HCT116 (cell line): ENCODE measurements around the gene SLC22A8. TPM values are rescaled to one million over a fixed set of nuclear protein-coding genes. Genes with fewer than 3 reads are reported as not detected.
A peak's percentile ranks its signal among the peaks of the same experiment; 100 is the strongest.

Experiments used
- ATAC-seq: fragments of 200-7000 bp; cut with Tn5 transposase; 2 replicates; pipeline ENCODE4 v1.9.1; 2020; ENCODE audit warnings: mild to moderate bottlenecking, moderate library complexity
- BruUV-seq: library from RNA; stranded (reverse); fragments of 400-500 nt; replicated peaks from 2 replicates; lab custom pipeline; 2021; lab: Mats Ljungman, UMichigan
- CTCF ChIA-PET: fragments of 300-600 bp; sonication (Branson Sonifier 250); formaldehyde crosslinking; loops from one replicate; lab custom pipeline; 2021; ENCODE audit warnings: antibody characterized with exemption; lab: Charles Lee
- POLR2A ChIA-PET: fragments of 300-600, 350-600 bp; sonication (Branson Sonifier 250); formaldehyde crosslinking; loops from one replicate; lab custom pipeline; 2021; ENCODE audit warnings: antibody characterized with exemption; lab: Charles Lee
- RAD21 ChIA-PET, 2 experiments: fragments of 300-600 bp; sonication (Branson Sonifier 250); formaldehyde crosslinking; loops; one replicate each; lab custom pipeline; 2023; ENCODE audit warnings: low total read pairs in 2 of 2; ENCODE audit not compliant: uncharacterized antibody in 2 of 2, unreplicated experiment in 2 of 2, low non-redundant PET in 1 of 2; lab: Charles Lee
- DNase-seq: peaks from one replicate; pipeline ENCODE4 v3.0.0-alpha.2; 2010; ENCODE audit warnings: low read depth, low spot score
- H2AFZ ChIP-seq: fragments of 200-600 bp; shearing (Covaris generic), sonication (generic); 2 replicates; pipeline ENCODE4 v1.6.1; 2017; ENCODE audit warnings: low read depth, mixed run types, mixed read lengths, antibody characterized with exemption, low read length; ENCODE audit not compliant: poor library complexity, severe bottlenecking
- H3K27ac ChIP-seq: 2 replicates; pipeline ENCODE4 v1.5.1; 2012; ENCODE audit warnings: low read depth, low read length
- H3K27me3 ChIP-seq: fragments of 200-600 bp; sonication (generic); 2 replicates; pipeline ENCODE4 v1.6.1; 2016; ENCODE audit warnings: mixed run types, low read length, mixed read lengths; ENCODE audit not compliant: insufficient read depth
- H3K36me3 ChIP-seq, 2 experiments: fragments of 200-500 bp in 1 of 2; fragments of 200-600 bp in 1 of 2; sonication (Bioruptor generic) in 1 of 2; sonication (generic) in 1 of 2; 2 replicates each; pipeline versions ENCODE4 v1.5.1 to v1.6.1; 2014 to 2016; ENCODE audit warnings: low read length in 2 of 2, inconsistent platforms in 1 of 2, mixed read lengths in 1 of 2, mixed run types in 1 of 2; ENCODE audit not compliant: insufficient read depth in 2 of 2, control insufficient read depth in 1 of 2
- H3K4me1 ChIP-seq, 2 experiments: fragments of 200-600 bp in 1 of 2; sonication (generic) in 1 of 2; 2 replicates each; pipeline versions ENCODE4 v1.5.1 to v1.6.1; 2012 to 2017; ENCODE audit warnings: low read length in 2 of 2, inconsistent platforms in 1 of 2, mild to moderate bottlenecking in 1 of 2, mixed read lengths in 1 of 2, mixed run types in 1 of 2, moderate library complexity in 1 of 2; ENCODE audit not compliant: insufficient read depth in 2 of 2, control insufficient read depth in 1 of 2
- H3K4me2 ChIP-seq: fragments of 200-600 bp; sonication (generic); 2 replicates; pipeline ENCODE4 v1.6.1; 2017; ENCODE audit warnings: mixed run types, low read length, mixed read lengths
- H3K4me3 ChIP-seq, 2 experiments: fragments of 200-600 bp in 1 of 2; sonication (generic) in 1 of 2; replicated peaks in 1 of 2; 2 replicates each; pipeline ENCODE4 v1.5.1; 2011 to 2016; ENCODE audit warnings: low read length in 2 of 2, control low read depth in 1 of 2, low read depth in 1 of 2, mild to moderate bottlenecking in 1 of 2, mixed read lengths in 1 of 2, mixed run types in 1 of 2
- H3K79me2 ChIP-seq: fragments of 200-600 bp; sonication (generic); 2 replicates; pipeline ENCODE4 v1.6.1; 2017; ENCODE audit warnings: mild to moderate bottlenecking, mixed run types, low read length, moderate library complexity, mixed read lengths; ENCODE audit not compliant: insufficient read depth
- H3K9ac ChIP-seq: fragments of 200-600 bp; sonication (generic); 2 replicates; pipeline ENCODE4 v1.6.1; 2016; ENCODE audit warnings: low read length, mixed read lengths
- H3K9me2 ChIP-seq: fragments of 200-600 bp; sonication (generic), shearing (Covaris generic); 2 replicates; pipeline ENCODE4 v1.6.1; 2017; ENCODE audit warnings: mixed run types, mild to moderate bottlenecking, moderate library complexity; ENCODE audit not compliant: insufficient read depth
- H3K9me3 ChIP-seq, 2 experiments: fragments of 200-500 bp in 1 of 2; fragments of 200-600 bp in 1 of 2; sonication (Bioruptor generic) in 1 of 2; sonication (generic) in 1 of 2; 2 replicates each; pipeline ENCODE4 v1.6.1; 2014 to 2017; ENCODE audit warnings: low read length in 2 of 2, mixed read lengths in 2 of 2, inconsistent platforms in 1 of 2, low read depth in 1 of 2, mild to moderate bottlenecking in 1 of 2, mixed run types in 1 of 2, moderate library complexity in 1 of 2; ENCODE audit not compliant: control insufficient read depth in 1 of 2, insufficient read depth in 1 of 2
- H4K20me1 ChIP-seq: fragments of 200-600 bp; sonication (generic), shearing (Covaris generic); 2 replicates; pipeline ENCODE4 v1.6.1; 2017; ENCODE audit warnings: mixed run types, mild to moderate bottlenecking, moderate library complexity; ENCODE audit not compliant: insufficient read depth
- CBX3 ChIP-seq: IDR thresholded peaks from 2 replicates; pipeline ENCODE4 v1.6.1; 2012; ENCODE audit warnings: low read depth
- EGR1 ChIP-seq: IDR thresholded peaks from 2 replicates; pipeline ENCODE4 v1.6.1; 2012; ENCODE audit warnings: low read depth
- ELF1 ChIP-seq: IDR thresholded peaks from 2 replicates; pipeline ENCODE4 v1.6.1; 2012; ENCODE audit warnings: low read depth, borderline replicate concordance
- EZH2 ChIP-seq: fragments of 200-600 bp; sonication (generic); IDR thresholded peaks from 2 replicates; pipeline ENCODE4 v1.6.1; 2017; ENCODE audit warnings: antibody characterized with exemption, mixed run types
- EZH2phosphoT487 ChIP-seq: fragments of 200-600 bp; IDR thresholded peaks from 2 replicates; pipeline ENCODE4 v1.6.1; 2018; ENCODE audit warnings: antibody characterized with exemption, borderline replicate concordance
- JUND ChIP-seq: IDR thresholded peaks from 2 replicates; pipeline ENCODE4 v1.6.1; 2012
- POLR2A ChIP-seq: IDR thresholded peaks from 2 replicates; pipeline ENCODE4 v1.7.0; 2011; ENCODE audit warnings: borderline replicate concordance; ENCODE audit not compliant: insufficient read depth, insufficient read length; ENCODE audit errors: extremely low read depth
- POLR2AphosphoS5 ChIP-seq: IDR thresholded peaks from 2 replicates; pipeline ENCODE4 v1.6.1; 2011; ENCODE audit warnings: mild to moderate bottlenecking, low read depth, low read length, moderate library complexity
- RAD21 ChIP-seq: IDR thresholded peaks from 2 replicates; pipeline ENCODE4 v1.6.1; 2012; ENCODE audit warnings: low read depth, mild to moderate bottlenecking
- SIN3A ChIP-seq: IDR thresholded peaks from 2 replicates; pipeline ENCODE4 v1.6.1; 2012; ENCODE audit warnings: low read depth
- SP1 ChIP-seq: IDR thresholded peaks from 2 replicates; pipeline ENCODE4 v1.6.1; 2012; ENCODE audit warnings: low read depth
- YY1 ChIP-seq: IDR thresholded peaks from 2 replicates; pipeline ENCODE4 v1.6.1; 2011; ENCODE audit warnings: low read length, low read depth, moderate library complexity, mild to moderate bottlenecking; ENCODE audit not compliant: insufficient replicate concordance; ENCODE audit errors: extremely low read depth
- ZFX ChIP-seq: fragments of 450-650 bp; IDR thresholded peaks from 2 replicates; pipeline ENCODE4 v1.6.1; 2017
- ZNF274 ChIP-seq: fragments of 200-500 bp; sonication (Bioruptor generic); IDR thresholded peaks from 2 replicates; pipeline ENCODE4 v1.6.1; 2014; ENCODE audit warnings: mild to moderate bottlenecking, low read depth, low read length, inconsistent platforms
- intact Hi-C: fragments of 100-400 bp; cut with micrococcal nuclease; formaldehyde crosslinking; loops from 2 replicates; pipeline ENCODE4 v1.10.0; 2022
- total RNA-seq: library from RNA; stranded (reverse); gene quantifications from one replicate; pipeline ENCODE4 v1.2.1, GENCODE V29; 2021; ENCODE audit not compliant: unreplicated experiment
- TF ChIP-seq, protein P1 (sequence below): IDR thresholded peaks from 2 replicates; pipeline ENCODE4 v1.6.1; 2011; ENCODE audit warnings: mild to moderate bottlenecking, low read length, moderate library complexity; ENCODE audit not compliant: insufficient replicate concordance; ENCODE audit errors: extremely low read depth
- TF ChIP-seq, protein P2 (sequence below), 3 experiments: fragments of 200-600 bp in 1 of 3; sonication (generic) in 1 of 3; IDR thresholded peaks in 2 of 3; conservative IDR thresholded peaks in 1 of 3; 2 replicates each; pipeline ENCODE4 v1.5.1; 2012 to 2017; ENCODE audit warnings: low read depth in 2 of 3, low read length in 2 of 3, antibody characterized with exemption in 1 of 3, borderline replicate concordance in 1 of 3, control low read depth in 1 of 3, mild to moderate bottlenecking in 1 of 3, mixed read lengths in 1 of 3, mixed run types in 1 of 3, moderate library complexity in 1 of 3; ENCODE audit not compliant: insufficient read depth in 1 of 3
- TF ChIP-seq, protein P3 (sequence below): IDR thresholded peaks from 2 replicates; pipeline ENCODE4 v1.6.1; 2012; ENCODE audit warnings: low read depth
- TF ChIP-seq, protein P4 (sequence below): IDR thresholded peaks from 2 replicates; pipeline ENCODE4 v1.6.1; 2012

Gene SLC22A8
- total RNA-seq, 1 experiment from 2014 or later, result not detected

DNA sequence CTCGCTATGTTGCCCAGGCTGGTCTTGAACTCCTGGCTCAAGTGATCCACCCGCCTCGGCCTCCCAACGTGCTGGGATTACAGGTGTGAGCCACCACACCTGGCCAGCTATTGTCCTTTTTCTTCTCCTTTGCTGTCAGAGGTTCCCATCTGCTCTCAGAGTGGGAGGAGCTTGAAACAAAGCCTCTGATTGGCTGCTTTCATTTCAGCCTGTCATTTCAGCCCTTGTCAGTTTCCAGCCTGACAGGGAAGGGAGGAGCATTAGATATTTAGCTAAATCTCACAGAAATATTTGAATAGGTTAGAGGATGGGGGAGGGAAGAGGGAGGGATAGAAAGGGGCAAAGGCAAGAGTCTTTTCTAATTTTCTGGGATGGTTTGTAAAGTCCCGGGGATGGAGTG is 39.5 kb downstream of the SLC22A8 start:
- TF ChIP-seq YY1 (no peak), SP1 (no peak), POLR2A (no peak), EZH2 (no peak), EGR1 (no peak), POLR2AphosphoS5 (no peak), EZH2phosphoT487 (no peak), SIN3A (no peak), RAD21 (no peak), ZNF274 (no peak), JUND (no peak), CBX3 (no peak), ZFX (no peak), ELF1 (no peak)
- TF ChIP-seq, protein P1, sequence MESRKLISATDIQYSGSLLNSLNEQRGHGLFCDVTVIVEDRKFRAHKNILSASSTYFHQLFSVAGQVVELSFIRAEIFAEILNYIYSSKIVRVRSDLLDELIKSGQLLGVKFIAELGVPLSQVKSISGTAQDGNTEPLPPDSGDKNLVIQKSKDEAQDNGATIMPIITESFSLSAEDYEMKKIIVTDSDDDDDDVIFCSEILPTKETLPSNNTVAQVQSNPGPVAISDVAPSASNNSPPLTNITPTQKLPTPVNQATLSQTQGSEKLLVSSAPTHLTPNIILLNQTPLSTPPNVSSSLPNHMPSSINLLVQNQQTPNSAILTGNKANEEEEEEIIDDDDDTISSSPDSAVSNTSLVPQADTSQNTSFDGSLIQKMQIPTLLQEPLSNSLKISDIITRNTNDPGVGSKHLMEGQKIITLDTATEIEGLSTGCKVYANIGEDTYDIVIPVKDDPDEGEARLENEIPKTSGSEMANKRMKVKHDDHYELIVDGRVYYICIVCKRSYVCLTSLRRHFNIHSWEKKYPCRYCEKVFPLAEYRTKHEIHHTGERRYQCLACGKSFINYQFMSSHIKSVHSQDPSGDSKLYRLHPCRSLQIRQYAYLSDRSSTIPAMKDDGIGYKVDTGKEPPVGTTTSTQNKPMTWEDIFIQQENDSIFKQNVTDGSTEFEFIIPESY, result no peak
- TF ChIP-seq, protein P2, sequence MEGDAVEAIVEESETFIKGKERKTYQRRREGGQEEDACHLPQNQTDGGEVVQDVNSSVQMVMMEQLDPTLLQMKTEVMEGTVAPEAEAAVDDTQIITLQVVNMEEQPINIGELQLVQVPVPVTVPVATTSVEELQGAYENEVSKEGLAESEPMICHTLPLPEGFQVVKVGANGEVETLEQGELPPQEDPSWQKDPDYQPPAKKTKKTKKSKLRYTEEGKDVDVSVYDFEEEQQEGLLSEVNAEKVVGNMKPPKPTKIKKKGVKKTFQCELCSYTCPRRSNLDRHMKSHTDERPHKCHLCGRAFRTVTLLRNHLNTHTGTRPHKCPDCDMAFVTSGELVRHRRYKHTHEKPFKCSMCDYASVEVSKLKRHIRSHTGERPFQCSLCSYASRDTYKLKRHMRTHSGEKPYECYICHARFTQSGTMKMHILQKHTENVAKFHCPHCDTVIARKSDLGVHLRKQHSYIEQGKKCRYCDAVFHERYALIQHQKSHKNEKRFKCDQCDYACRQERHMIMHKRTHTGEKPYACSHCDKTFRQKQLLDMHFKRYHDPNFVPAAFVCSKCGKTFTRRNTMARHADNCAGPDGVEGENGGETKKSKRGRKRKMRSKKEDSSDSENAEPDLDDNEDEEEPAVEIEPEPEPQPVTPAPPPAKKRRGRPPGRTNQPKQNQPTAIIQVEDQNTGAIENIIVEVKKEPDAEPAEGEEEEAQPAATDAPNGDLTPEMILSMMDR (IDR thresholded peaks at IDR 0.05 in 2 of 3, conservative IDR thresholded peaks at IDR 0.05 in 1 of 3; ENCODE audit: borderline replicate concordance in 1 of 3, insufficient read depth in 1 of 3, low read depth in 2 of 3, low read length in 2 of 3), result no peak
- TF ChIP-seq, protein P3, sequence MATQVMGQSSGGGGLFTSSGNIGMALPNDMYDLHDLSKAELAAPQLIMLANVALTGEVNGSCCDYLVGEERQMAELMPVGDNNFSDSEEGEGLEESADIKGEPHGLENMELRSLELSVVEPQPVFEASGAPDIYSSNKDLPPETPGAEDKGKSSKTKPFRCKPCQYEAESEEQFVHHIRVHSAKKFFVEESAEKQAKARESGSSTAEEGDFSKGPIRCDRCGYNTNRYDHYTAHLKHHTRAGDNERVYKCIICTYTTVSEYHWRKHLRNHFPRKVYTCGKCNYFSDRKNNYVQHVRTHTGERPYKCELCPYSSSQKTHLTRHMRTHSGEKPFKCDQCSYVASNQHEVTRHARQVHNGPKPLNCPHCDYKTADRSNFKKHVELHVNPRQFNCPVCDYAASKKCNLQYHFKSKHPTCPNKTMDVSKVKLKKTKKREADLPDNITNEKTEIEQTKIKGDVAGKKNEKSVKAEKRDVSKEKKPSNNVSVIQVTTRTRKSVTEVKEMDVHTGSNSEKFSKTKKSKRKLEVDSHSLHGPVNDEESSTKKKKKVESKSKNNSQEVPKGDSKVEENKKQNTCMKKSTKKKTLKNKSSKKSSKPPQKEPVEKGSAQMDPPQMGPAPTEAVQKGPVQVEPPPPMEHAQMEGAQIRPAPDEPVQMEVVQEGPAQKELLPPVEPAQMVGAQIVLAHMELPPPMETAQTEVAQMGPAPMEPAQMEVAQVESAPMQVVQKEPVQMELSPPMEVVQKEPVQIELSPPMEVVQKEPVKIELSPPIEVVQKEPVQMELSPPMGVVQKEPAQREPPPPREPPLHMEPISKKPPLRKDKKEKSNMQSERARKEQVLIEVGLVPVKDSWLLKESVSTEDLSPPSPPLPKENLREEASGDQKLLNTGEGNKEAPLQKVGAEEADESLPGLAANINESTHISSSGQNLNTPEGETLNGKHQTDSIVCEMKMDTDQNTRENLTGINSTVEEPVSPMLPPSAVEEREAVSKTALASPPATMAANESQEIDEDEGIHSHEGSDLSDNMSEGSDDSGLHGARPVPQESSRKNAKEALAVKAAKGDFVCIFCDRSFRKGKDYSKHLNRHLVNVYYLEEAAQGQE, result no peak
- TF ChIP-seq, protein P4, sequence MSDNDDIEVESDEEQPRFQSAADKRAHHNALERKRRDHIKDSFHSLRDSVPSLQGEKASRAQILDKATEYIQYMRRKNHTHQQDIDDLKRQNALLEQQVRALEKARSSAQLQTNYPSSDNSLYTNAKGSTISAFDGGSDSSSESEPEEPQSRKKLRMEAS, result no peak
- Histone ChIP-seq H3K9me2 (no peaks in the 10 kb centered on the region), H4K20me1 (no peaks in the 10 kb centered on the region), H3K9ac (no peak overlapping the region), H3K27me3 (no peaks in the 10 kb centered on the region), H3K27ac (no peak overlapping the region), H3K79me2 (no peaks in the 10 kb centered on the region), H3K4me2 (no peak overlapping the region; the same call in 1 of the 2 replicates), H2AFZ (no peak overlapping the region), H3K36me3 (no peaks in the 10 kb centered on the region), H3K9me3 (no peaks in the 10 kb centered on the region), H3K4me3 (no peak overlapping the region), H3K4me1 (peaks cover 7 to 16% of the 10 kb centered on the region in 2 experiments; a peak in 3 of 4 replicates)
- DNase-seq, result peak; percentile 31
- RAD21 ChIA-PET, result interaction anchor here (1.8 to 2.1 kb wide), 2 partner anchors 69 kb away, joined by 5 to 11 read pairs; no protein-coding TSS in a partner anchor
- ATAC-seq, result peak; percentile 51
- POLR2A ChIA-PET, result interaction anchor here (0.9 to 1.4 kb wide), 2 partner anchors 34 to 135 kb away, joined by 3 to 5 read pairs; no protein-coding TSS in a partner anchor
- CTCF ChIA-PET, result interaction anchor here (0.7 to 3.6 kb wide), 10 partner anchors 13 to 1048 kb away, joined by 3 to 40 read pairs (median 6); no protein-coding TSS in a partner anchor
- BruUV-seq, result no TSS peak
- intact Hi-C loops, result loop anchor here (5.0 kb wide), 2 partner anchors 44 to 46 kb away; no protein-coding TSS in a partner anchor
